HG03064 (cell line): ENCODE measurements around the gene GALNT2.

Experiments
- ATAC-seq: cut with Tn5 transposase; IDR thresholded peaks from one replicate; pipeline ENCODE4 v1.9.1; 2021; ENCODE audit warnings: low read depth; ENCODE audit not compliant: unreplicated experiment

Gene GALNT2

DNA sequence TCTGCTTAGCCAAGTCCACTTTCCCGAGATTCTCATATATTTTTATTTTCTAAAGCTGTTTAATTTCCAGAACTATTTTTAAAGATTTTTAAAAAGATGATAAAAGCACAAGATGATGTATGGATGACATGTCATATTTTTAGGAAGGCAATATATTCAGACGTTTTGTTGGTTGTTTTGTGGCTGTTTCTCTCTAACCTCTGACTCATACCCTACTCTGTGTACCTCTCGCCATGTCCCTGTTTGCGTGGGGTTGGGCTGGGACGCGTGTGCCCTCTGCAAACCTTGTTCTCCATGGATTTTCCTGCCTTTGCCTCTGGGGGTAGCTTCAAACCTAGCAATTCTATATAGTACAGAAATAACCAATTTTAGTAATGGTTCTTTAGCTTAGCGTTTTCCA lies 132.0 kb downstream of the GALNT2 start:
- no peak for ATAC-seq

DNA sequence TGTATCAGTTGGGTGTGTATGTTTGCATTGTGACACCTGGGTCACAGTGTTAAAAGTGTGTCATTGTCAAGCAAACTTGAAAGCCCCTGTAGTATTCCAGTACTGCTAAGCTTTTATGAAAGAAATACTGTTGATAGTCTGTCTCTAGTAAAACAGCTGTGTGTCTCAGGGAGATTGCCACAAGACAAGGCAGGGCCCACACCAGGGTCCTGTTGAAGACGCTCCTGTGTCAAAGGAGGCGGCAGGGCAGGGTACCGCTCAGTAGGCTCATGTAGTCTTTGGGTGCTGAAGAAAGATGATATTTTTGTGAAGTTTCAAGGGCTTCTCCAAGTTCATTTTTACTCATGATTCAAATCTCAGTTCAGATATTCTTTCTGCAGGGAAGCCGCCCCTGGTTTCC lies 132.5 kb downstream of the GALNT2 start:
- no peak for ATAC-seq

DNA sequence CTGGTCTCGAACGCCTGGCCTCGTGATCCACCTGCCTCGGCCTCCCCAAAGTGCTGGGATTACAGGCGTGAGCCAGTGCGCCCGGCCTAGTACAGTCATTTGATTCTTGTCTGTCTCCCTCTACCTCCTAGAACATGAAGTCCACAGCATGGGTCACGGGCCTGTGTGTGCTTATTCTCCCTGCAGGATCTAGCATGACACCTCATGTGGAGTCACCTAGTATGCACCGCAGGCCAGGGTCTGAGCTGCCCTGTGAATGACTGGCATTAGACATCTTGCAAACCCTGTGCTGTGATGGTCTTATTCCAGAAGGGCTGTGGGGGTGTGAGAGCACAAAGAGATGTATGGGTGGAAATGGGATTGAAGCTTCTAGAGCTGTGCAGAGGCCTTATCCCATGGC lies 133.2 kb downstream of the GALNT2 start:
- ATAC-seq = no peak

DNA sequence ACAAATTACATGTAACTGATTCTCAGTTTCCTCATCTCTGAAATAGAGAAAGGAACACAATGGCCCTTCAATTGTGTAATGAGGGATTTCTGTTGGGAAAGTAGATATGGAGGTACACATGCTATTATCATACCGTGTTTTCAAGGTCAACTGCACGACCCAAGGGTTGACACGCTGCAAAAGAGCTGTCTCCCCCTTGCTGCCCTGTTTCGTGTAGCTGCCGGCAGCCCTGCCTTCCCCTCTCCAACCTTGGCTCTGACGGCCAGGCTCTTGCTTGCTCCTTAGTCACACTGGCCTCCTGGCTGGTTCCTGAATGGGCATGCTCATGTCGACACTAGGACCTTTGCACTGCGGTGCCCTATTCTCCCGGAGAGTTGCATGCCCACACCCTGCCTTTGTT lies 134.4 kb downstream of the GALNT2 start:
- no peak for ATAC-seq

DNA sequence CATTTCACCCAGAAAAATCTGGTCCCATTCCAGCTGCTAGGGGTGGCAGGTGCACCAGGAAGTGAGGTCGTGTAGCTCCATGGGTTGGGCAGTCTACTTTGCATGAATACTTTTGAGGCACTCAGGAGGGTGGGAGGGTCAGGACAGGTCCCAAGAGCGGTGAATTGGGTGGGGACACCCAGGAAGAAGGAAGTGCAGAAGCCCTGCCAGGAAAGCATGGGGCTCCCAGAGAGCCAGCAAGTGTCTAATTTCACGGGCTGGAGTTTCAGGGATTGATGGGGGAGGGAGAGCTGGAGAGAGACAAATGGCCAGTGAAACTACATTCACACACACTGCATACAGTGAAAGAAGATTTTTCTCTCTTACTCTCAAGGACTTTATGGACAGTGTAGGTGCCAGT lies 137.8 kb downstream of the GALNT2 start:
- no peak for ATAC-seq

DNA sequence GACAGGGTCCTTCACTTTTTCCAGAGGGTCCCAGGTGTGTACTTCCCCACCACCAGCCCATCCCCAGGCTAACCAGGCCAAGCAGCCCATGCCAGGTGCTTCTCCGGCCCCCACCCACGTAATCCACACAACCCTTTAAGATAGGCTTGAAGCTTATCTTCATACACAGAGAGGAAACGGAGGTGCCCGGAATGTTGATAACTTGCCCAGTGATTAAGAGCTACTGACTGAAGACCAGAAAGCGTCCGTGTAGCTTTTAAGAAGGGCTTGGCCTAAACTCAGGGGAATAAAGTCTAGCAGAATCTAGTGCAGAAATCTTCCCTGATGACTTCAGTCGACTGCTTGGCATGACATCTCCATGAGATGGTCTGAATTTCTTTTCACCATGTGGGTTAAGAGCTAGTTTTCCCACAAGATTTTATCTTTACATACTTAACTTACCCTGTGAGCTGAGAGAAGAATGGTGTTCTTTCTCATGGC lies 138.7 kb downstream of the GALNT2 start:
- ATAC-seq = no peak

DNA sequence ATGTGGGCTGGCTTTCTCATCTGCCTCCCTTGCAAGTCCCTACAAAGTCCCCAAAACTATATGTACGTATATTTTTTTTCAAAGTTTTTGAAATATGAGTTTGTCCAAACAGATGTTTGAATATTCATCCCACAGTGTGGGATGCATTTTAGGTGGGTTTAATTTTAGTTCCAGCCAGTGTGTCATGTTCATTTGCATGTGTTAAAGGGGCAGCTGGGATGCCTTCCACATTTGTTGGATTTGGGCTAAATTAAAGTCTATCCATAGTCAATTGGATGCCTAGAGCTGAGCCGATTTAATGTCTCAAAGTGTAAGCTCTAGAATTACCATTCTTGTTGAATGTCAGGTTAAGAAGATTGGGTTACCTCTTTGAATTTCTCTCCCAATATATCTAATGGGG lies 139.2 kb downstream of the GALNT2 start:
- ATAC-seq = no peak

DNA sequence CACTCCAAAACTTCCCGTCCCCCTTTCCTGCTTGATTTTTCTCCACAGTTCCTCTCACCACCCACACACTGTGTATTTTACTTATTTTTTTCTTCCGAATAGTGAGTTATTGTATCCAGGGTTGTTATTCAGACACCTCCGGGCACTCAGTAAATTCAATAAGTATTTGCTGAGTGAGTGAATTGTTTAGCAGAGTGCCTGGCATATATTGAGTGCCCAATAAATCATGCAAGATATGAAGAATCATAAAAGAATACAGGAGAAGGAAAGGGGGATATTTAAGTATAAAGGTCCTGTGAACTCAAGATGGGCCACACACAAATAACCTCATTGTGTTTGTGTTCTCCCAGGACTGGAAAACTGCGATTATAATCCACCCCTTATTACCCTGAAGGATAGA lies 139.9 kb downstream of the GALNT2 start:
- ATAC-seq = no peak

DNA sequence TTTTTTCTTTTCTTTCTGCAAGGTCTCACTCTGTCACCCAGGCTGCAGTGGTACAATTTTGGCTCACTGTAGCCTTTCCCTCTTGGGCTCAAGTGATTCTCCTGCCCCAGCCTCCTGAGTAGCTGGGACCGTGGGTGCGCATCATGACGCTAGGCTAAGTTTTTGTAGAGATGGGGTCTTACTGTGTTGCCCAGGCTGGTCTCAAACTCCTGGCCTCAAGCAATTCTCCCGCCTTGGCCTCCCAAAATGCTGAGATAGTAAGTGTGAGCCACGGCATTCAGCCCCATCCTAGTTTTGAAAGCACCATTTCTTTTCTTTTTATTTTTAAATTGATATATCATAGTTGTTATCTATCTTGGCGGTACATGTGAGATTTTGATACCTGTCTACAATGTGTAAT lies 140.6 kb downstream of the GALNT2 start:
- ATAC-seq = no peak

DNA sequence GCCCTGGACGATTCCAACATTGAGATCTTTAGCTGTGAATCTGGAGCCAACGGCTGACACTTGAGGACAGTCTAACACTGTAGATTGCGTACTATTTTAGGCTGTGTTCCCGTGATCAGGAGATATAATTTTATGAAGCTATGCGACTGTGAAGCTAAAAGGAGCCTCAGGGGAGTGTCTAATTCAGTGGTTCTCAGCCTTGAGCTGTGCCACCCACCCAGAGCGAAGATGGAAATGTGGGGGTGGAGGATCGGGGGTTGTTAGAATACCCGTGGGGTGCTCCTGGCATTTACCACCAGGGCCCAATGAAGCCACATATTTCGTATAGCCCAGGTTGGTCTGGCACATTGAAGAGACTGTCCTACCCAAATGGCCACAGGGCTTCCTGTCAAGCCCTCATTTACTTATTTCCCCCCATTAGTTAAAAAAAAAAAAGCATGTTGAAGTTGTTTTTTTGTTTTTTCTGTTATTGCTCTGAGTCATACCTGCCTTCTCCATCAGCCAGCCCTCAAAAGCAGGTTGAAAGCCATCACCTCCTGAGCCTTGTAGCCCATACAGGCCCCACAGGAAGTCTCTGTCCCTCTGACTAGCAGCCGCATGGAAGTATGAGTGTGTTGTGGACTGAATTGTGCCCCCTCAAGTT lies 141.7 kb downstream of the GALNT2 start:
- ATAC-seq = peak; percentile 41

DNA sequence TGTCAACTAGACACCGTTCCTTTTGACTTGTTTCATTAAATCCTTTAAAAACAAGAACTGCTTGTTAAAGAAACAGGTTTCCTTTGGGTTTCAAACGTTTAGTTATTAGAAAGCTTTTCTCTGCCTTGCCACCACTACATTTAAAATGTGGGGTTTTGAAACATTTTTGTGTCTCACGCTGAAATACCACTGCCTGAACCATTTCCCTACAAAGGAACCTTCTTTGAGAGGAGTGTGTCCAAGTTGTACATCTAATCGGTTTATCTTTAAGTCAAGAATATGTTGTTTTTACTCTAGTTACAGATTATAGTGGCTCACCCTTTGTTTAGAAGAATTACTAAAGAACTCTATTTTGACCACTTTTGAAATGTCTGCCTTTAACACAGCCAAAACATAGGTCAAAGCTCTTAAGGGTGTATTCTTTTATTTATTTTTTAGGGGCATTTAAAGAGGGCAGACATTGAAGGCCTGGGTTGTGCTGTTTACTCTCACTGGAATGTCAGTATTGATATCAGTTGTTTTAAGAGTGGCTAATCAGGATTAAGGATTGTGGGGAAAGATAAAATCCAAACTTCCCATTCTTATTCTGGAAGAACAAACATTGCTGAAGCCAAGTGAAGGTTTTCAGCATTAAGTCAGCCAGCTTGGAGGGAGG lies 143.4 kb downstream of the GALNT2 start:
- ATAC-seq = no peak

DNA sequence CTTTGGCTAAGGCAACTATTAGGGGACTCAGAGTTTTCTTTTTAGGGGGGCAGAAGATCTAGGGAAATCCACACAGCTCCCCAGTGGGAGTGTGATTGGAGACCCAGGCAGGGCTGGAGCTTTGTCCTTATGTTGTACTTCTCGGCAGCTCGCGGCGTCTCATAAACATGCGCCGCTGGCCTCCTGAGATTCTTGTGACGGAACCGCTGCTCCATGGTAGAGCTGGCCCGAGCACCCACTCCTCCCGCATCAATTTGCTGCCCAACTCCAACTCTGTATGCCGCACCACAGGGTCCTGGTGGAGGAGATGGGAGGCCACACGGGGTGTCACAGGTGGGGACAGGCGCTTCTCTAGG lies 143.9 kb downstream of the GALNT2 start:
- no peak for ATAC-seq

DNA sequence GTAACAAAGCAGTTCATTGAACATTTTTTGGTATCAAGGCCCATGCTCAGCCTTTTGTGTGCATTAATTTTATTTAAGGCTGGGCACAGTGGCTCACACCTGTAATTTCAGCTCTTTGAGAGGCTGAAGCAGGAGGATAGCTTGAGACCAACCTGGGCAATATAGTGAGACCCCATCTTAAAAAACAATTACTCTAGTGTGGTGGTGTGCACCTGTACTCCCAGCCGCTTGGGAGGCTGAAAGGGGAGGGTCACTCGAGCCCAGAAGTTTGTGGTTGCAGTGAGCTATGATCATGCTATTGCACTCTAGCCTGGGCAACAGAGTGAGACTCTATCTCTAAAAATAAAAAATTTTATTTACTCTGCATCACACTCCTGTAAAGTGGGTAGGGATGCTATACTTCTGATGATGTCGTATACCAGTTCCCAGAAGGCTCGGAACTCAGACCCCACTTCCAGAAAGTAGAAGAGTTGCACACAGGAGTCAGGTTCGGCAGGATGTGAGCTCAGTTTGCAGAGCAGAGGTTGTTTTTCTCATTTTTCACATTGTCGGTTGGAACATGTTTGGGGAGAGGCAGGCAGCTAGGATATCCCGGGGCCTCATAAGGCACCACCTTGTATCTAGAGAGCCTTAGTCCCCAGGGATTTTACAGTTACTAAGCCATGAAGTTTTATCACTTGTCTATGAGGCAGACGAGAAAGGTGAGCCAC lies 144.6 kb downstream of the GALNT2 start:
- ATAC-seq = no peak

DNA sequence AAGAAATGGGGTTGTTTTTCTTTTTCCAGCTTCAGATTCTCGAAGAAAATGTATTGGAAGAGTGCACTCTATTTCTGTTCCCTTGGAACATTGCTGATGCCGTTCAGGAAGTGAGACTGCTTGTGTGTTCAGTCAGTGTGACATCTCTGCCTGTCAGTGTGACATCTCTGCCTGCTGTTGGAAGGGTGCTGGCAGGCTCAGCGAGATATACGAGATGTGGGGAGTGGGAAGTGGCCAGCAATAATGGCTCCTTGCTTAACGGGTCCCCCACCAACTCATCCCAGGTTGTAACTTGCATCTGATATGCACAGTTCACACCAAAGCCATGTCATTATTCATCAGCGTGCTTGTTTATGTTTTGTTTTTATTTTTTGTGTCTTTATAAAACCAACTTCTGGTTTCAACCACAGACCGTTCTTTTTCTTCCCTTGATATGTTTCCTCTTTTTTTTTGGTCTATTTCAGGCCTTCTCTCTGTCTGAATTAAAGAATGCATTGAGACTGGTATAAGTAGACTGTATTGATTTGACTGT lies 145.4 kb downstream of the GALNT2 start:
- peak; percentile 40 for ATAC-seq

DNA sequence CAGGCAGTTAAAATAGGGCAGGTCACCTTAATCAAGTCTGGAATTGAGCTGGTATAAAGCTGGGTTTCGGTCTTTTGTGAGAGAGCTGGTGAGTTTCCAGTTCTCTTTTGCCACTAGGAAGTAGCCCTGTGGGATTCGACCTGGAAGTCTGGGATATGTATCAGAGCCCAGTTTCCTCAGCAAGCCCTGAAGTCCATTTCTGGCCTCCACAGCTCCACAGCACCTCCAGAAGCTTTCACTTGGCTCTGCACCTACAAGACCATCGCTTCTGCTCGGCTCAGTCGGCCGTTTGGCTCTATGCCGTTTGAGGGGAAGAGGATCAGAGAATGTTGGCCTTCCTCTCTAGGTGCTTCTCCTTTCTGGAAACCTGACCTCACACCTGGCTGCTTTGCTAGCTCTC lies 148.0 kb downstream of the GALNT2 start:
- ATAC-seq = no peak

DNA sequence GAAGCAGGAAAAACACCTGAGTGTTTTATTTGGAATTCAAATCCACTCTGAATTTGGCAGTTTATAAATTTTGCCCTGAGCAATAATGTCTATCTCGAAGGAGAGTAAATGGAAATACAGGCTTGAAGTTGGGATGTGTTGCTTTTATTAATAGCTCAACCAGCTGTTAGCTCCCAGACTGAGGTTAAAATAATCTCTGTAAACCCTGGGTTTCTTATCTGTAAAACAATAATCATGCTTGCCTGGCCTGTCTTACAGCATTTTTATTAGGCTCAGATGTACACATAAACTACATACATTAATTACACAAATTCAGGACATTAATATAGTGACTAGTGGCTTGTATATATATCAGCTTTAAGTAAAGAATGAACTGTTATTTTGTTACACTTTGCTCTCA lies 148.5 kb downstream of the GALNT2 start:
- ATAC-seq = no peak

DNA sequence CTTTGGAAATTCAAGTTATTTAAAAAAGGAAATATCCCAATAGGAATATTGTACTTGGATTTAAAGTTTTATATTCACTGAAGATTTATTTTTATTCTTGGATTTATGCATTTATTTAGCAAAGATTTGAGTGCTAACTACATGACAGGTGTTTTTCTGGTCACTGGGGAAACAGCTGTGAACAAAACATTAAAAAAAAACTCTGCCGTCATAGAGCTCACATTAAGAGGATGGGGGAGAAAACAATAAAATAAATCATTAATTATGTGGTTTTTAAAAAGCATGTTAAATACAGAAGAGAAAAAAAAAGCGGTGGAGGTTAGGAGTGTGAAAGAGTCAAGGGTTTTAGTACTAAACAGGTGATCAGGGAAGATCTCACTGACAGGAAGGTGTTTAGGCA lies 149.9 kb downstream of the GALNT2 start:
- ATAC-seq = no peak

DNA sequence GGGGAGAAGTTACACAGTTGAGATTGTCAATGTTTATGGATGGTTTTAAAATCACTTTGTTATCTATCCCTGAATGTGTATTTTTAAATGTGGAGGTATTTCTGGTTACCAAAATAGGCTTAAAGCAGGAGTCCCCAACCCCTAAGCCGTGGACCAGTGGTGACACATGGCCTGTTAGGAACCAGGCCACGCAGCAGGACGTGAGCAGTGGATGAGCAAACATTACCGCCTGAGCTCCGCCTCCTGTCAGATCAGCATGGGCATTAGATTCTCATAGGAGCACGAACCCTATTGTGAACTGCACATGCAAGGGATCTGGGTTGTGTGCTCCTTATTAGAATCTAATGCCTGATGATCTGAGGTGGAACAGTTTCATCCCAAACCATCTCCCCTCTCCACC lies 151.6 kb downstream of the GALNT2 start:
- no peak for ATAC-seq

DNA sequence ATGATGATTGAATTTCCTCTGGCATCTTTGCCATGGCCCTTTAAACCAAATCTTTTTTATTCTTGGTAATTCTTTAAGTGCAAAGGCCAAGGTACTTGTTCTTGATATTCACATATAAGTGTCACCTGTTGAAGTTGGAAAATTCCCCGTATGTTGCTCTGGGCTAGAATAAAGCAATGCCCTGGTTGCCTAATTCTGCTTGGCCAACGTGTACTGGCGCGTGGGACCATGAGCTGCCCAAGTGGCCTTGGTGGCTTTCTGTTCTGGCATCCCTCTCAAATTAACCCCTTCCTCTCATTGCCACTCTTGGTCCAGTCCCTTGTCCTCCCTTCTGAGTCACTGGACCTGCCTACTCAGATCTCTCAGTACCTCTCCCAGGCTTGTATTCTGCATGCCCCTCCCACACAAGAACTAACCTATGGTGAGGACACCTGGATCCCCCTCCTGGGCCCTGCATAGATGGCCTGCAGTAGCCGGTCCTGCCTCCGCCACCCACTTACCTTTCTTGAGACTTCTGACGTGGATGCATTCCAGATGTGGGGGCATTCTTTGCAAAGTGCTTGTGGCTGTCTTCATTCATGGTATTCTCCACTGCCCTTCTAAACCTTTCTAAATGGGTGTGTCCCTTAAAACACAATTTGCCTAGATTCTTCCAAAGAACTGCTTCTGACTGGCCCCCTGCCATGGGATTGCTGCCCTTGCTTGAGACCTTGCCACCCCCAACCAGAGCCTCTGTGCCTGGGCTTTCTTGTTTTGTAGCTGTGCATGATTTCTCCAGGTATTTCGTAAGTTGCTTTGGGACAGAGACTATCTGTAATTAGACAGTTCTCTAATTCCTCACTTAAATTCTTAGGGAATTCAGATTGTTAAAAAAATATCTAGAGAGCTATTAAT lies 152.4 kb downstream of the GALNT2 start:
- ATAC-seq = no peak

DNA sequence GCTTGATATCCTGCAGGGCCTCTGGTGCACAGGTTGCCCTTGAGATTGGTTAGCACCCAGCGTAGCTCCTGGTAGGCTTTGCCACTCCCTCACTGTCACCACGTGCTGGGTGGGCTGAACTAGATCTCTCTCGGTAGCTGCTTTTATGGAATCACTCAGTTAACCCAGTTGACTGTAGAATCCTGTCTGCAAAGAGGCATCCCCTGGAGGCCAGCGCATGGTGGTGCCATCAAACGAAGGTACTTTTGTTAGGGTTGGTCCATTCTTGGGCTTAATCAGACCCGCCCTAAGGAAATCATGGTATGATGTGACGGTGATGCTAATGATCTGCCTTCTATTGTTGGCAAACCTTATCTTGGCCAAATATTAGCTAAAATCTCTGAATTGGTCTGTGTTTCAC lies 153.4 kb downstream of the GALNT2 start:
- ATAC-seq = no peak

DNA sequence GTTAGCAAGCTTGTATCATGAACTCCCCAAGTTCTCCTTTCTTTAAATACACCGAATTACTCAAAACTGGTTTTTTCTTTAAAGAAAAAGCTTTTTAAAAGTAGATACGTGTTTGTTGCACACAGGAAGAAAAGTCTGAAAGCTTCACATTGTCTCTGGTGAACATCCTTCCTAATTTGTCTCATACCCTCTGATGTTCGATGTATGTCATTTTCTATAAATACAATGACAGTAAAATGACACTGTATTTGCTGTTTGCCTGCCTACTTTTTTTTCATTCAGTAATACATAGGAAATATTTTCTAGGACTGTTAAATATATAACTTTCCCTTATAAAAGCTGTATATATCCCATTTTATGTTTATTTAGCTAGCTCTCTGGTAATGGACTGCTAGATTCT lies 153.9 kb downstream of the GALNT2 start:
- no peak for ATAC-seq
